Mesothelial cell of epicardium (in vitro differentiated cells): Measurements from ENCODE around the gene H19. TPM values are rescaled to one million over a fixed set of nuclear protein-coding genes. Genes with fewer than 3 reads are reported as not detected.

ENCODE experiments used
- DNase-seq, 2 experiments: peaks; one replicate each; pipeline ENCODE4 v3.0.0; 2021; ENCODE audit warnings: low spot score in 2 of 2; ENCODE audit not compliant: unreplicated experiment in 2 of 2
- H3K27ac Mint-ChIP-seq: 2 replicates; pipeline ENCODE4 v1.8.0; 2021; ENCODE audit warnings: mixed read lengths
- H3K27me3 Mint-ChIP-seq: 2 replicates; pipeline ENCODE4 v1.8.0; 2021; ENCODE audit warnings: low read depth, mixed read lengths
- H3K36me3 Mint-ChIP-seq: 2 replicates; pipeline ENCODE4 v1.8.0; 2021; ENCODE audit warnings: mixed read lengths
- H3K4me1 Mint-ChIP-seq: 2 replicates; pipeline ENCODE4 v1.8.0; 2021; ENCODE audit warnings: mixed read lengths
- H3K4me3 Mint-ChIP-seq: 2 replicates; pipeline ENCODE4 v1.8.0; 2021; ENCODE audit warnings: mild to moderate bottlenecking, moderate library complexity, mixed read lengths
- H3K9me3 Mint-ChIP-seq: 2 replicates; pipeline ENCODE4 v1.8.0; 2021; ENCODE audit warnings: mixed read lengths
- total RNA-seq: library from RNA; stranded (reverse); gene quantifications from 3 replicates; pipeline ENCODE4 v1.2.1, GENCODE V29; 2021
- TF ChIP-seq, protein P1 (sequence below): fragments of 200-600 bp; sonication (generic); IDR thresholded peaks from one replicate; pipeline ENCODE4 v1.5.0; 2021; ENCODE audit warnings: antibody characterized with exemption; ENCODE audit not compliant: unreplicated experiment

Gene H19
- total RNA-seq, 1 donor from 2014 or later, result 13,899 TPM

DNA sequence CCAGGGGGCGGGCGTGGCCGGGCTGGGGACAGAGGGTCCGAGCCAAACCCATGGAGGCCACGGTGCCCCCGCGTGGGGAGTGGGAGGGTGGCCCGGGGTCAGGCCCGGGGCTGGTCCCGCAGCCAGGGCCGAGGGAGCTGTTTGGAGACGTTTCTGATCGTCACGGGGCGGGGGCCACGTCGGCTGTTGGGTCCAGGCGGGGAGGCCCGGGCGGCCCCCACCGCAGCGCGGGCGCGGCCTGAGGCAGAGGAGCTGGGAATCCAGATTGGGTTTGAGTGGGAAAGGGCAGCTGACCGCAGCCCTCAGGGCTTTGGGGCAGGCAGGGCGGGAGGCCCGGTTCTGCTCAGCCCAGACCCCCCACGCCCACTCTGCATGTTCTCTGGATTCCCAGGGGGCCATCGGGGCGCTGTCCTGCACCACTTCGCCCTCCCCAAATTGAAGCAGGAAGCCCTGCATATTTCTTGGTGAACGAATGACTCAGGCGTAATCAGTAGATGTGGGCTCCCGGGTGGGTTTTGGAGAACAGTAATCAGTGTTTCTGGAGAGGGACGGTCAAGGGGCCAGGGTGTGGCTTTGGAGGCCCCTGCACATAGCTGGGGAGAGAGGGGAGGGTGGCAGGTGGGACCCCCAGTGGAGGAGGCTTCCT is 49.9 kb downstream of the H19 start:
- Mint-ChIP-seq H3K27ac (no peak overlapping the region), H3K4me1 (peaks cover 4% of the 10 kb centered on the region), H3K27me3 (no peaks in the 10 kb centered on the region), H3K9me3 (no peaks in the 10 kb centered on the region), H3K4me3 (no peak overlapping the region), H3K36me3 (no peaks in the 10 kb centered on the region)
- TF ChIP-seq, protein P1, sequence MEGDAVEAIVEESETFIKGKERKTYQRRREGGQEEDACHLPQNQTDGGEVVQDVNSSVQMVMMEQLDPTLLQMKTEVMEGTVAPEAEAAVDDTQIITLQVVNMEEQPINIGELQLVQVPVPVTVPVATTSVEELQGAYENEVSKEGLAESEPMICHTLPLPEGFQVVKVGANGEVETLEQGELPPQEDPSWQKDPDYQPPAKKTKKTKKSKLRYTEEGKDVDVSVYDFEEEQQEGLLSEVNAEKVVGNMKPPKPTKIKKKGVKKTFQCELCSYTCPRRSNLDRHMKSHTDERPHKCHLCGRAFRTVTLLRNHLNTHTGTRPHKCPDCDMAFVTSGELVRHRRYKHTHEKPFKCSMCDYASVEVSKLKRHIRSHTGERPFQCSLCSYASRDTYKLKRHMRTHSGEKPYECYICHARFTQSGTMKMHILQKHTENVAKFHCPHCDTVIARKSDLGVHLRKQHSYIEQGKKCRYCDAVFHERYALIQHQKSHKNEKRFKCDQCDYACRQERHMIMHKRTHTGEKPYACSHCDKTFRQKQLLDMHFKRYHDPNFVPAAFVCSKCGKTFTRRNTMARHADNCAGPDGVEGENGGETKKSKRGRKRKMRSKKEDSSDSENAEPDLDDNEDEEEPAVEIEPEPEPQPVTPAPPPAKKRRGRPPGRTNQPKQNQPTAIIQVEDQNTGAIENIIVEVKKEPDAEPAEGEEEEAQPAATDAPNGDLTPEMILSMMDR, result no peak
- no peak for DNase-seq

DNA sequence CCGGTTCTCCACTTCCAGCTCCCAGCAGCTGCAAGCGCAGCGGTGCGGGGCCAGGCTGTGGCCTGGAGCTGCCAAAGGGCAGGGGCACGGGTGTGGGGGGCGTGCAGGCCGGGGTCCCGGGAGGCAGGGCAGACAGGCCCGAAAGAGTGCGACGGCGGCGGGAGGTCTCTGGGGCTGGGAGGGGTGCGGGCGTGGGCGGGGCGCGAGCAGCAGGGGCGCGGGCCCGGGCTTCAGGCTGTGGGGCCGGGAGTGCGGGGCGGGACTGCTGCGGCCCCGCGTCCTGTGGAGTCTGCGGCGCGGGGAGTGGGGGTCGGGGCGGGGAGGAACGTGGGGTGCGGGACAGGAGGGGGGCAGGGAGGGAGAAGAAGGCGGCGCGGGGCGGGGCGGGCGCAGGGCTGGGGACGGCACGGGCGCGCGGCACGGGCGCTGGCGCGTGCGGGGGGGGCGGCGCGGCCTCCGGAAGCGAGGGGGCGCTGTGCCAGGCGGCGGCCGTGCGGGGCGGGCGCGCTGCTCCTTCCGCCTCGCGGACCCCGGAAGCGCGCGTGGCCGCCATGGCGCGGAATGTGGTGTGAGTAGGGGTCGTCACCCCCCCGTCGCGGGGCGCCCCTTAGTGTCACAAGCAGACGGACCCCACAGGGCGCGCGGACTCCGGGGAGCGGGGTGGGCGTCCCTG is 50.7 kb downstream of the H19 start, which contains the start of gene MRPL23:
TSS of gene MRPL23 (plus strand) at position 521 of the 673 bp plus-strand sequence. CDS start at position 552, 31 bp downstream.
- DNase-seq, result no peak
- H3K27ac Mint-ChIP-seq, result no peak within 1 kb of the TSS
- peaks cover 10% of the 10 kb centered on the region for H3K4me1 Mint-ChIP-seq
- H3K9me3 Mint-ChIP-seq, result no peaks in the 10 kb centered on the region
- H3K4me3 Mint-ChIP-seq, result no peak within 1 kb of the TSS
- H3K36me3 Mint-ChIP-seq, result no peaks in the 10 kb centered on the region
- TF ChIP-seq, protein P1, result no peak
- no peaks in the 10 kb centered on the region for H3K27me3 Mint-ChIP-seq

Other genes with a start within 250 kb of the H19 start
- 2.2 to 2.8 TPM (median 2.7 TPM) in 3 replicates for gene IFITM10, start 247.2 kb downstream of the H19 start, total RNA-seq
- gene CTSD, start 233.9 kb downstream of the H19 start, total RNA-seq, result 139 to 142 TPM (median 140 TPM) in 3 replicates
- 1.2 to 2.1 TPM (median 1.9 TPM) in 3 replicates for gene SYT8, start 162.9 kb downstream of the H19 start, total RNA-seq
- 0.59 to 1.3 TPM in 2 of 3 replicates, not detected in the other for gene TNNI2, start 158.9 kb downstream of the H19 start, total RNA-seq
- gene LSP1, start 144.8 kb downstream of the H19 start, total RNA-seq, result 4.9 to 5.2 TPM (median 4.9 TPM) in 3 replicates
- not detected in 3 replicates for gene PRR33, start 105.9 kb downstream of the H19 start, total RNA-seq
- 15.2 to 19.0 TPM (median 18.0 TPM) in 3 replicates for gene TNNT3, start 78.1 kb downstream of the H19 start, total RNA-seq
- gene MRPL23, start 50.5 kb downstream of the H19 start, total RNA-seq, result 37.7 to 40.3 TPM (median 39.4 TPM) in 3 replicates
- 3,009 to 3,275 TPM (median 3,171 TPM) in 3 replicates for gene IGF2, start 141.5 kb upstream of the H19 start, total RNA-seq
- not detected in 3 replicates for gene INS, start 163.4 kb upstream of the H19 start, total RNA-seq
- gene TH, start 174.0 kb upstream of the H19 start, total RNA-seq, result 0.77 to 1.4 TPM (median 1.1 TPM) in 3 replicates